CD14-positive monocyte (primary cell): ENCODE data around the gene ENTPD5. TPM values are rescaled to one million over a fixed set of nuclear protein-coding genes. Genes with fewer than 3 reads are reported as not detected.

ENCODE experiments used
- DNase-seq, 3 donors: peaks; one replicate each; pipeline ENCODE4 v3.0.0-alpha.2; 2011 to 2022
- H2AFZ ChIP-seq: 2 replicates; pipeline ENCODE4 v1.6.0; 2012; ENCODE audit warnings: mild to moderate bottlenecking, low read depth, low read length, inconsistent platforms; ENCODE audit not compliant: insufficient read depth, poor library complexity, severe bottlenecking
- H3K27ac ChIP-seq, 2 donors: 1 replicate in 1 of 2; 2 replicates in 1 of 2; pipeline ENCODE4 v1.5.1; 2012 to 2013; ENCODE audit warnings: low read length in 2 of 2, control low read depth in 1 of 2, inconsistent platforms in 1 of 2, low read depth in 1 of 2, mild to moderate bottlenecking in 1 of 2
- H3K27me3 ChIP-seq, 2 donors: one replicate each; pipeline versions ENCODE4 v1.6.0 to v1.6.1; 2011 to 2013; ENCODE audit warnings: low read length in 2 of 2; ENCODE audit not compliant: control insufficient read depth in 2 of 2, insufficient read depth in 2 of 2
- H3K36me3 ChIP-seq, 2 donors: replicated peaks in 1 of 2; 1 replicate in 1 of 2; 2 replicates in 1 of 2; pipeline versions ENCODE4 v1.5.1 to v1.6.1; 2012 to 2013; ENCODE audit warnings: low read length in 2 of 2, control low read depth in 1 of 2, inconsistent platforms in 1 of 2, mild to moderate bottlenecking in 1 of 2; ENCODE audit not compliant: insufficient read depth in 2 of 2, control insufficient read depth in 1 of 2
- H3K4me1 ChIP-seq, 2 donors: 1 replicate in 1 of 2; 2 replicates in 1 of 2; pipeline versions ENCODE4 v1.5.1 to v1.6.1; 2012 to 2013; ENCODE audit warnings: low read length in 2 of 2, control low read depth in 1 of 2, inconsistent platforms in 1 of 2, mild to moderate bottlenecking in 1 of 2, moderate library complexity in 1 of 2; ENCODE audit not compliant: insufficient read depth in 2 of 2, control insufficient read depth in 1 of 2
- H3K4me2 ChIP-seq: replicated peaks from 2 replicates; pipeline ENCODE3; 2012; ENCODE audit warnings: low read length, moderate library complexity, mild to moderate bottlenecking; ENCODE audit not compliant: poor library complexity, severe bottlenecking; ENCODE audit errors: extremely low read depth
- H3K4me3 ChIP-seq, 3 experiments: fragments of 200-600 bp in 1 of 3; sonication (generic) in 1 of 3; replicated peaks in 1 of 3; 1 replicate in 2 of 3; 2 replicates in 1 of 3; pipeline ENCODE4 v1.5.1; 2011 to 2013; ENCODE audit warnings: low read length in 3 of 3, mild to moderate bottlenecking in 3 of 3, control low read depth in 2 of 3, low read depth in 2 of 3, inconsistent platforms in 1 of 3, moderate library complexity in 1 of 3
- H3K79me2 ChIP-seq: 2 replicates; pipeline ENCODE4 v1.6.0; 2012; ENCODE audit warnings: mild to moderate bottlenecking, control low read depth, inconsistent platforms, low read length, moderate library complexity; ENCODE audit not compliant: insufficient read depth
- H3K9ac ChIP-seq: 2 replicates; pipeline ENCODE4 v1.6.0; 2017; ENCODE audit warnings: low read length, mild to moderate bottlenecking; ENCODE audit not compliant: insufficient read depth, poor library complexity, severe bottlenecking
- H3K9me3 ChIP-seq, 2 donors: replicated peaks in 1 of 2; 1 replicate in 1 of 2; 2 replicates in 1 of 2; pipeline versions ENCODE4 v1.5.1 to v1.6.1; 2012 to 2013; ENCODE audit warnings: low read length in 2 of 2, control low read depth in 1 of 2; ENCODE audit not compliant: control insufficient read depth in 1 of 2, insufficient read depth in 1 of 2
- H4K20me1 ChIP-seq: 2 replicates; pipeline ENCODE4 v1.6.0; 2012; ENCODE audit warnings: mild to moderate bottlenecking, low read length, control low read depth, moderate library complexity; ENCODE audit not compliant: insufficient read depth
- H3K27ac Mint-ChIP-seq, 7 donors: one replicate each; pipeline ENCODE4 v1.8.0; 2020; ENCODE audit warnings: mild to moderate bottlenecking in 7 of 7, mixed read lengths in 7 of 7, moderate library complexity in 6 of 7, inconsistent platforms in 2 of 7
- H3K27me3 Mint-ChIP-seq, 3 donors: one replicate each; pipeline ENCODE4 v1.8.0; 2021 to 2022; ENCODE audit warnings: low read depth in 3 of 3, mild to moderate bottlenecking in 3 of 3, mixed read lengths in 3 of 3, moderate library complexity in 3 of 3, inconsistent platforms in 1 of 3
- H3K36me3 Mint-ChIP-seq, 2 donors: one replicate each; pipeline ENCODE4 v1.8.0; 2020; ENCODE audit warnings: mixed read lengths in 2 of 2, inconsistent platforms in 1 of 2, mild to moderate bottlenecking in 1 of 2
- H3K4me1 Mint-ChIP-seq: one replicate; pipeline ENCODE4 v1.8.0; 2020; ENCODE audit warnings: mild to moderate bottlenecking, mixed read lengths
- H3K4me3 Mint-ChIP-seq, 2 donors: one replicate each; pipeline ENCODE4 v1.8.0; 2020; ENCODE audit warnings: mild to moderate bottlenecking in 2 of 2, mixed read lengths in 2 of 2, moderate library complexity in 1 of 2
- H3K9me3 Mint-ChIP-seq, 7 donors: one replicate each; pipeline ENCODE4 v1.8.0; 2020 to 2022; ENCODE audit warnings: mixed read lengths in 7 of 7, mild to moderate bottlenecking in 6 of 7, moderate library complexity in 6 of 7, inconsistent platforms in 2 of 7
- WGBS: methylation state at CpG from one replicate; pipeline ENCODE4 v1.1.5; 2013; ENCODE audit warnings: missing lambda C conversion rate; ENCODE audit not compliant: insufficient coverage; 5-methylcytosine and 5-hydroxymethylcytosine counted together
- intact Hi-C, 2 donors: fragments of 100-400 bp; cut with micrococcal nuclease; formaldehyde crosslinking; loops; one replicate each; pipeline versions ENCODE4 v1.15.0 to v1.15.1; 2023
- polyA plus RNA-seq, 3 donors: library from polyadenylated mRNA; depleted of rRNA in 1 of 3; unstranded in 2 of 3; stranded (reverse) in 1 of 3; fragments of 300-500 nt in 2 of 3; fragments of >200 nt in 1 of 3; fragmentation: Illumina TruSeq in 2 of 3; gene quantifications; 1 replicate in 2 of 3; 2 replicates in 1 of 3; pipeline ENCODE4 v1.2.3, GENCODE V29; 2012 to 2021
- TF ChIP-seq, protein P1 (sequence below): fragments of 200-600 bp; IDR thresholded peaks from one replicate; pipeline ENCODE4 v1.8.0; 2022; ENCODE audit warnings: antibody characterized with exemption, mild to moderate bottlenecking

The ENTPD5 gene
- polyA plus RNA-seq, 3 donors, result 2.3 to 4.3 (median 2.7) TPM

- Mint-ChIP-seq H3K36me3 (peaks cover 46 to 81% of the 10 kb centered on the region in 2 donors), H3K4me3 (no peak overlapping the region), H3K27ac (no peak overlapping the region), H3K27me3 (peaks cover 0 to 2% (median 0%) of the 10 kb centered on the region in 3 donors), H3K4me1 (peaks cover 7% of the 10 kb centered on the region), H3K9me3 (no peaks in the 10 kb centered on the region)
- no peak for DNase-seq
- no peaks in the 10 kb centered on the region for H3K79me2 ChIP-seq
- H2AFZ ChIP-seq, result no peak overlapping the region
- H3K27ac ChIP-seq, result no peak overlapping the region
- no peak overlapping the region for H3K4me2 ChIP-seq
- no peaks in the 10 kb centered on the region for H4K20me1 ChIP-seq
- no peak overlapping the region for H3K4me3 ChIP-seq
- no peaks in the 10 kb centered on the region for H3K4me1 ChIP-seq
- no peak overlapping the region for H3K9ac ChIP-seq
- peaks cover 24 to 64% of the 10 kb centered on the region in 2 donors for H3K36me3 ChIP-seq
- H3K27me3 ChIP-seq, result no peaks in the 10 kb centered on the region
- TF ChIP-seq, protein P1, sequence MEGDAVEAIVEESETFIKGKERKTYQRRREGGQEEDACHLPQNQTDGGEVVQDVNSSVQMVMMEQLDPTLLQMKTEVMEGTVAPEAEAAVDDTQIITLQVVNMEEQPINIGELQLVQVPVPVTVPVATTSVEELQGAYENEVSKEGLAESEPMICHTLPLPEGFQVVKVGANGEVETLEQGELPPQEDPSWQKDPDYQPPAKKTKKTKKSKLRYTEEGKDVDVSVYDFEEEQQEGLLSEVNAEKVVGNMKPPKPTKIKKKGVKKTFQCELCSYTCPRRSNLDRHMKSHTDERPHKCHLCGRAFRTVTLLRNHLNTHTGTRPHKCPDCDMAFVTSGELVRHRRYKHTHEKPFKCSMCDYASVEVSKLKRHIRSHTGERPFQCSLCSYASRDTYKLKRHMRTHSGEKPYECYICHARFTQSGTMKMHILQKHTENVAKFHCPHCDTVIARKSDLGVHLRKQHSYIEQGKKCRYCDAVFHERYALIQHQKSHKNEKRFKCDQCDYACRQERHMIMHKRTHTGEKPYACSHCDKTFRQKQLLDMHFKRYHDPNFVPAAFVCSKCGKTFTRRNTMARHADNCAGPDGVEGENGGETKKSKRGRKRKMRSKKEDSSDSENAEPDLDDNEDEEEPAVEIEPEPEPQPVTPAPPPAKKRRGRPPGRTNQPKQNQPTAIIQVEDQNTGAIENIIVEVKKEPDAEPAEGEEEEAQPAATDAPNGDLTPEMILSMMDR, result no peak
- intact Hi-C loops, result no loop called here
- no peaks in the 10 kb centered on the region for H3K9me3 ChIP-seq
Measured at GRCh38 chr14:74064426-74064825, 45.3 kb upstream of the ENTPD5 start.

- TF ChIP-seq, protein P1, result no peak
- no peaks in the 10 kb centered on the region for H3K9me3 Mint-ChIP-seq
- H3K27me3 ChIP-seq, result no peaks in the 10 kb centered on the region
- peaks cover 0 to 2% (median 0%) of the 10 kb centered on the region in 3 donors for H3K27me3 Mint-ChIP-seq
- H3K36me3 Mint-ChIP-seq, result peaks cover 47 to 76% of the 10 kb centered on the region in 2 donors
- H2AFZ ChIP-seq, result no peak overlapping the region
- H3K27ac Mint-ChIP-seq, result no peak overlapping the region
- H3K9ac ChIP-seq, result no peak overlapping the region
- H3K27ac ChIP-seq, result no peak overlapping the region
- H3K9me3 ChIP-seq, result no peaks in the 10 kb centered on the region
- no CpG with 5 or more reads among the region's 2 CpGs for WGBS
- H3K79me2 ChIP-seq, result no peaks in the 10 kb centered on the region
- H3K36me3 ChIP-seq, result peaks cover 24 to 71% of the 10 kb centered on the region in 2 donors
- H3K4me1 Mint-ChIP-seq, result peaks cover 7% of the 10 kb centered on the region
- H3K4me1 ChIP-seq, result no peaks in the 10 kb centered on the region
- H4K20me1 ChIP-seq, result no peaks in the 10 kb centered on the region
- no peak overlapping the region for H3K4me3 ChIP-seq
- intact Hi-C loops, result no loop called here
- H3K4me2 ChIP-seq, result no peak overlapping the region
- H3K4me3 Mint-ChIP-seq, result no peak overlapping the region
- DNase-seq, result no peak
Measured at GRCh38 chr14:74062809-74063150, 43.7 kb upstream of the ENTPD5 start.
